Activated CD8-positive, alpha-beta memory T cell treated with anti-CD3 and anti-CD28 coated beads for 4 hours (primary cell): Measurements from ENCODE around the gene PHACTR3.

Source experiments
- DNase-seq, 2 donors: peaks; one replicate each; pipeline ENCODE4 v3.0.0-alpha.2; 2020; ENCODE audit warnings: low read depth in 2 of 2

The PHACTR3 gene

GRCh38 chr20:59750209-59750840 is 146.0 kb downstream of the PHACTR3 start:
- no peak for DNase-seq

DNA sequence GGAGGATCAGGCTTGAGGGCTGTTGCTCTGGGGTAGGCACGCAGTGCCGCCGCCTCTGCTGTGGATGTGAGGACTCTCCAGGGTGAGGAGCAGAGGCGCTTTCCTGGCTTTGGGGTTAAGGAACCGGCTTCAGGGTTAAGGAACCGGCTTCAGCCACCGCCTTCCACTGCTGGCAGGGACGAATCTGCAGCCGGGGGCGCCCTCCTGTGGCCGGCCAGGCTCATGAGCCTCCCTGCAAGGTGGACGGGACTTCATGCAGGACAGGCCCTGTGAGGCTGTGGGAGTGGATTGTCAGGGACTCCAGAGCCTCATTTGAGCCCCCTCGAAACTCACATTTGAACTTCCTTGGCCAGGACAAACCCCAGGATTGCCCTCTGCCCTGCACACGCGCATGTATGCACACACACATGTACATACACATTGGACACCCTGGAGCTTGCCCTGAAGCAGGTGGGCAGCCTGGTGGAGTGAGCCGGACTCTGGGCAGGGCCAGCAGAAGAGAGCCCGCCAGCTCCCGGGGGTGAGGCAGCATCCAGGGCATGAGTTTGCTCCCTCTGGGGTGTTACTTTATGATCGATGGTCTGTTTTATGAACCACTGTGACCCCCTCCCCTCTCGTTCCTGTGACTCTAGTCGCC is 146.9 kb downstream of the PHACTR3 start:
- no peak for DNase-seq

DNA sequence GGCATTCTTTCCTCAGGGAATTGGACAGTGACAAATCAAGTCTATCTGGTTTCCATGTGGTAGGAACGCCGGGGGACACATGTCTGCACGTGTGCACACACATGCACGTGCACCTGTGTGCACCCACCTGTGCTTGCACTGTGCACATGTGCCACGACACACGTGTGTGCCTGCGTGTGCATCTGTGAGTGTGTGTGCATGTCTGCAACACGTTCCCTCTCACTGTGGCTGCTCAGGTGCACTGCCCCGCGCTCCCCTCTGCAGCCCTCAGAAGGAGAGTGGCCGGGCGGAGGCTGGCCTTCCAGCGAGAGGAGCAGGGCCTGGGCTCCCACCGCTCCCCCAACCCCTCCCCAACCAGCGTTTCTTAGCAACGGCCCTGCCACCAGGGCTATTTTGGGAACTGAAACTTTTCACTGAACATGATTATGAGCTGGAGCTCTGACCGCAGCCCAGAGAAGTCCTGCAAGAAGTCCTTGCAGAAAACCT is 147.8 kb downstream of the PHACTR3 start:
- no peak for DNase-seq

DNA sequence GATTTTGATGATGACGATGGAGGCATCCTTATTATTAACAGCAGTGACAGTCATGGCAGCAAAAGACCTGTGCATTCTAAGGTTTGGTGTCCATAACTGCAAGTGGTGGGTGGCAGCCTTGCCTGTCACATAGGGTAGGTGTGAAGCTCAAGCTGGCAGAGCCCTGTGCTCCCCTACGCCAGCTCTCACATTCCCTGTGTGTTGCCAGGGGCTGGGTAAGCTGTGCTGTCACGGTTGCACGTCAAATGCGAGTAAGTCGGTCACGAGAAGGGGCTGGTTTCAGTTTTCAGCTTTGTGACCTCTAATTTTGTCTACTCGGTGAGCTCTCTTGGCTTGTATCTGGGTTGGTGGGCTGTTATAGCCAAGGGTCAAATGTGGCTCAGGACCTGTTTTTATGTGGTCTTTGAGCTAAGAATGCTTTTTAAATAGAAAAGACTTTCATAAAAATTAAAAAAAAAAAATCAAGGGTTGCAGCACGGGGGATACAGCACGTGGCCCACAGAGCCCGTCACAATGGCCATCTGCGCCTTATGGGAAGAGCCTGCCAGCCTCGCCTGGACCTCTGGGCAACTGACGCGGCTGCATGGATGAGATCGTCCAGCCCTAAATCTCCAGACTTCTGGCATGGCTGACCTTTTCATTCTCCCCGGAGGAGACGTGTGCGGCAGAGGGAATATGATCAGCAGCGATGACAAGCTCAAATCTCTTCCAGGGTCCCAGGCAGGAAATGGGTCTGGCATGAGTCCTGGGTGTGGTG is 148.5 kb downstream of the PHACTR3 start:
- no peak for DNase-seq

DNA sequence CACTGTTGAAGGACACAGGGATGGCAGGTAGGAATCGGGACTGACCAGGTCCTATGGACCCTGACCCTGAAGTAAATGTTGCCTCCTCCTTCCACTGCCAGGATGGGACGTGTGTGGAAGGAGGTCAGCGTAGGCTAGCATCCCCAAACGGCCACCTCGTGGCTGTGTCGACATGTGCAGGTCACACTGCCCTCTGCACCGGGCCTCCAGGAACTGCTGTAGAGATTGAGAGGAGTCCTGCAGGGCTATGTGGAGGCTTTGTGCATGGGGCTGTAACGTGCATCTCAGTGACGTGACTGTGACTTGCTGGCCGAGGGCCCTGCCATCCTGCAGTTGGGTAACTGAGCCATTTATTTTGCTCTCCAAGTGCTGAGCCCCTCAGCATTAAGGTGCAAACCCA is 149.5 kb downstream of the PHACTR3 start:
- no peak for DNase-seq

DNA sequence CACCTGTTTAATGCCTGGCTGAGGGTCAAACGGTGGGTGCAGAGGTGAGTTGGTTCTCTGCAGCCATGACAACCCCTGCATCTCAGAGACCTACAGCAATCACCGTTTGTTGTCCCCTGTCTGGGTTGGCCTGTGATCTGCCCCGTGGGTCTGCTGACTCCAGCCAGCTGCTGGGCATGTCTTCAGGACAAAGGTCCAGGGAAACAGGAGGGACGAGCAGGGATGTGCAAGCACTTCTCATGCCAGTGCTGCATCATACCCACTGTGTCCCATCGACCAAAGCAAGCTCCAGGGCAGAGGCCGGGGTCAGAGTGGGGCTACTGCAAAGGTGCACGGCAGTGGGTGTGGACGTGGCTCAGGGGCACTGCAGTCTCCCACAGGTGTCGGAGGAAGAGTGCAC is 150.2 kb downstream of the PHACTR3 start:
- DNase-seq: no peak

DNA sequence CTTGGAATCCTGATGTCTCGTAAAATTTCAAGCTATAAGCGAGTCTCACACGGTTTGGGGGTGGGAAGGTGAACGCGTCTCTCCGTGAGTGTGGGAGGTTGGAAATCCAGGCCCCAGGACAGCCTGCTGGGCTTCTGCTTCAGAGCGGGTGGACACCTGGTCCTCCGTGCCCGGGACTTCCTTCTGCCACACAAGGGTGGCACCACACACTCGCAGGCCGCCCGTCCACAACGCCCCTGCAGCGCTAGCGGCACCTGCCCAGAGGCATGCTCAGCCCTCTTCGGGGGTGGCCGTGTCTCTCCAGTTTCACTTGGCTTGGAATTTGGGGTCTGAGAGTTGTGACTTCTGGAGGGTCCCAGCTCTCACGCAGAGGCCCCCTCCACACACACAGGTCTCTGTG is 151.9 kb downstream of the PHACTR3 start:
- no peak for DNase-seq

GRCh38 chr20:59764037-59764436 is 159.7 kb downstream of the PHACTR3 start:
- DNase-seq: no peak

- DNase-seq: no peak
Observed at GRCh38 chr20:59765599-59766177, 161.3 kb downstream of the PHACTR3 start.

- no peak for DNase-seq
Observed at GRCh38 chr20:59767656-59768055, 163.3 kb downstream of the PHACTR3 start.

- no peak for DNase-seq
Observed at GRCh38 chr20:59770270-59770669, 165.9 kb downstream of the PHACTR3 start.

GRCh38 chr20:59770851-59771250 is 166.5 kb downstream of the PHACTR3 start:
- no peak for DNase-seq

DNA sequence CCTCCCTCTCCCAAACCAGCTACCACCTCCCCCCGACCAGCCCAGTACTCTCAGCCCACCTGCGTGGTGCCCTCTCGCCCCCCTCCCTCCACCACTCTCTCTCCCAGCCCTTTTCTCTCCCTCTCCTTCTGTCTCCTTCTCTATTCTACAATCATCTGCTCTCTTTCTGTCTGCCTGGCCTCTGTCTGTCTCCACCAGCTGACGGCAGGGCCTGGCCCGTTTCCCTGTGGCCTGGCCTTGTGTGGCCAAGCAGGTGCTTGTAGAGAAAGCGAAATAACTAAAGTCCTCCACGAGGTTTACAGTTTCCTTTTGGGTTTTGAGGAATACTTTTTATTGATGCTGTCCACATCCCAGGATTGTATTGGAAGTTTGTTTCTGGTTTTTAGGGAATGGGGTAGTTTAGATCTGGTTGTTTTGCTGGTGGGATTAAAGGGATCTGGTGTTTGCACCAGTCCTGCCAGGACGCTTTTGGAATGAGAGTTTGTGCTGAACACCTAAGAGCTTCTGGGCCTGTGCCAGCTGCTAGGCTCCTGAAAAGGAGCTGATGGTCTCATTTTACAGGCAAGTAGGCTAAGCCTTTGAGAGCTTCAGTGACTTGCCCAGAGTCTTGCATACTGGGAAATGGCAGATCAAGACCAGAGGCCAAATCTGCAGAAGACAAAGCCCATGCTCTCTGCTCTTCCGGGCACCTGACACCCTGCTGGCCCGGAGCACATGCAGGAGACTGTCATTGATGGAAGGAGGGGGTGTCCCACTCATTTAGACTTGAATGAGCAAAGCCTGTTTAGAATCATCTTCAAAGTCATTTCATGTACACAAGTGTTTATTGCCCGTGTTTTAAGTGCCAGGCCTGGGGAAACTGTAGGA is 167.4 kb downstream of the PHACTR3 start:
- DNase-seq: no peak

GRCh38 chr20:59772373-59772705 is 168.0 kb downstream of the PHACTR3 start:
- no peak for DNase-seq

DNA sequence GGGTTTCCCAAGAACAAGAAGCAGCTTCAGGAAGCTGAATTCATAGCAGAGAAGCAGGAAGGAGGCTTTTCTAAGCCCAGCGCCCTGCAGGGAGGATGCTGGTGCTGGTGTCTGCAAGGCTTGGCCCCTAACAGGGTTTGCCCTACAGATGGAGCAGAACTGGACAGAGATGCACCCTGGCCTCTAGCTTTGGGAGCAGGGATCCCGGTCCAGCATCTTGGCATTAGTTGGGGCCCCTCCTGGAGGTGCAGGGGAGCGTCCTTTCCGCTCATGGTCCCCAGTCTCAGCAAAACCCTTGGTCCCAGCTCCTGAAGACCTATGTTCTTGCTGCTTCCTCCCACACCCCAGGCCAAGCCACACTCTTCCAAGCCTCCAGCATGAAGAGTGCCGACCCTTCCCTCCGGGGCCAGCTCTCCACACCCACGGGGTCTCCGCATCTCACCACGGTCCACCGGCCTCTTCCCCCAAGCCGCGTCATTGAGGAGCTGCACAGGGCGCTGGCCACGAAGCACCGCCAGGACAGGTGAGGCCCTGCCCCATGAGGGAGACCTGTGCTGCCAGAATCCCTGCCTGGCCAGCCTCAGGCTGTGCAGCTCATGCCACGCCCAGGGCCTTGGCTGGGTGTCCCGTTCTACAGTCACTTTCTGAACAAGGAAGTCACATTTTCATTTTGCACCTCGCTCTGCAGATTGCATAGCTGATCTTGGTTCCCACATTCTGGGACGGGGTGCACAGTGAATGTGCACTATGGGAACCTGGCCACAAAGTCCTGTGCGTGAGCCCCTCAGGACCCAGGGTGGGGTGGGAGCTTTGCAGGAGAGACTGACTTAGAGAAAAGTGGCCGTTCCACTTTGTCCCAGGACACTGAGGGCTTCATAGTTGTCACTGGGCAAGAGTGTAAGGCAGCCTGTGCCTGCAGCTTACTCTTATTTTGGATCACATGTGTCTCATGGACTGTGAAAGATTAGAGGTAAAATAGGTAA is 168.9 kb downstream of the PHACTR3 start:
- no peak for DNase-seq

DNA sequence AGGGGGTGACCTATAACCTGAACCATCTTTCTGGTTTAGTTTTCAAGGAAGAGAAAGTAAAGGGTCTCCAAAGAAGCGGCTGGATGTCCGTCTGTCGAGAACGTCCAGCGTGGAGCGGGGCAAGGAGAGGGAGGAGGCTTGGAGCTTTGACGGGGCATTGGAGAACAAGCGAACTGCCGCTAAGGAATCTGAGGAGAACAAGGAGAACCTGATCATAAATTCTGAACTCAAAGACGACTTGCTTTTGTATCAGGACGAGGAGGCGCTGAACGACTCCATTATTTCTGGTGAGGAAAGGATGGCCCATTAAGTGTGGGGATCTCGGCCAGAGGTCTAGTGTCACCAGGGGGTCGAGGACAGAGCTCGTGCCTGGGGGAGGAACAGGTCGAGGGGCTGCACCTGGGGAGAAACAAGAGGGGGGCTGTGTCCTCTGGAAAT is 169.9 kb downstream of the PHACTR3 start:
- DNase-seq: no peak

DNA sequence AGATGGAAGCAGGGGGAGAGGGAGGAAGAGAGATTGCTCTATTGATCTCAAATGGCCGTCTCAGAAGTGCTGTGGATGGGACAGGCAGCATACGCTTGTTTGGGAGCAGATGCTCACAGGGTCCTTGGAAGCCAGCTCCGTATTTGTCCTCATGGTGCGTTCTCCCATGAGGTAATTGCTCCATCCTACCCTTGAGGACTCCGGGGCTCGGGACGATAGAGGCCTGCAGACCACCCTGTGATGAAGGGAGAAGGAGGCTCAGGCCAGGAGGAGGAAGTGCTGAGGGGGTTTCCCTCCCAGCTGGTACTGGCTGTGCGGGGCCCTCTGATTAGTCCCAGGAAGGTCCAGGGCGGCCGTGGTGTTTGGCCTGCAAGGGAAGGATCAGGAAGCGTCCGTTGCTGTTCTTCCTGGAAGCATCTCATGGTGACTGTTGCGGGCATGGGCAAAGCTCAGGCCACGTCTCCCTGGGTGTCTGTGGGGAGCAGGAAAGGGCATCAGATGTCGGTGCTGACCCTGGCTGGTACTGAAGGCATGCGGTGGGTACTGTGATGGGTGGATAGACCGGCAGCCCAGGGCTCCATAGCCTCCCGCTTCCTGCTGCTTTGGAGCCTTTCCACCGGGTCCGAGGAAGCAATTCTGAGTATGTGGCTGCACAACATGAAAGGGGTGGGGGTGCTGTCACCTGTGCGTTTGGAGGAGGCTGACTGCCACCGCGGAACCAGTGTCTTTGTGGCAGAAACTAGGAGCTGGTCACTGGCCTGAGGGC is 170.8 kb downstream of the PHACTR3 start:
- DNase-seq: no peak

- DNase-seq: no peak
Observed at GRCh38 chr20:59775687-59776055, 171.3 kb downstream of the PHACTR3 start.

GRCh38 chr20:59776059-59776603 is 171.8 kb downstream of the PHACTR3 start:
- DNase-seq: no peak
